HUES64 (cell line): Measurements from ENCODE around the gene RAB25.

ENCODE experiments used
- H3K27ac ChIP-seq: 2 replicates; pipeline ENCODE4 v1.7.0; 2013; ENCODE audit warnings: low read depth, low read length, inconsistent platforms
- H3K27me3 ChIP-seq: 2 replicates; pipeline ENCODE4 v1.6.1; 2013; ENCODE audit warnings: mild to moderate bottlenecking, low read length; ENCODE audit not compliant: insufficient read depth
- H3K36me3 ChIP-seq: 2 replicates; pipeline ENCODE4 v1.6.1; 2013; ENCODE audit warnings: mild to moderate bottlenecking, low read length; ENCODE audit not compliant: insufficient read depth
- H3K4me1 ChIP-seq: 2 replicates; pipeline ENCODE4 v1.6.1; 2013; ENCODE audit warnings: mild to moderate bottlenecking, low read length, moderate library complexity; ENCODE audit not compliant: insufficient read depth
- H3K4me3 ChIP-seq: 2 replicates; pipeline ENCODE4 v1.5.1; 2013; ENCODE audit warnings: mild to moderate bottlenecking, low read length, moderate library complexity
- H3K9ac ChIP-seq: 2 replicates; pipeline ENCODE4 v1.6.1; 2013; ENCODE audit warnings: mild to moderate bottlenecking, low read depth, low read length
- H3K9me3 ChIP-seq: 2 replicates; pipeline ENCODE4 v1.6.1; 2013; ENCODE audit warnings: low read depth, low read length; ENCODE audit not compliant: insufficient read depth
- WGBS: fragments of 150-250, 120-280 bp; methylation state at CpG from one replicate; pipeline ENCODE4 v1.1.7; 2013; ENCODE audit warnings: missing lambda C conversion rate; 5-methylcytosine and 5-hydroxymethylcytosine counted together

Gene RAB25

DNA sequence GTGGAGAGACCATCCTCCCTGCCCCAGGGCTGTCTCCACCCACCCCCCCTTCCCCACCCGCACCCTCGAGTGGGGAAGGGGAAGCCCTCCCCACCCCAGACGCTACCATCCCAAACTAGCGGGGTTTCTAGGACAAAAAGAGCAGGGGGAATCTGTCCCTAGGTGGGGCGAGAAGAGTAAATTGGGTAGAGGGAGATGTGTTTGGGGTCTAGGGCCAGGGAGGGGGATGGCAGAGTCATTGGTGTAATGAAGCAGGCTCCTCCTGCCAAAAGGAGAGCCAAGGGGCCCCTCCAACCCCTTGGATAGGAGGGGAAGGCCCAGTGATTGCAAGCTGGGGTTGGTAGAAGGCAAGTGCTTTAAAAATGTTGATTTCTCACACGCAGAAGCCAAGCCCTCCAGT lies 11.3 kb downstream of the RAB25 start:
- Histone ChIP-seq H3K4me3 (no peak overlapping the region), H3K27me3 (no peaks in the 10 kb centered on the region), H3K9me3 (no peaks in the 10 kb centered on the region), H3K36me3 (peaks cover 36% of the 10 kb centered on the region), H3K27ac (no peak overlapping the region), H3K9ac (no peak overlapping the region), H3K4me1 (peaks cover 50% of the 10 kb centered on the region)
- 73% methylated on average over 3 of the region's 6 CpGs for WGBS

DNA sequence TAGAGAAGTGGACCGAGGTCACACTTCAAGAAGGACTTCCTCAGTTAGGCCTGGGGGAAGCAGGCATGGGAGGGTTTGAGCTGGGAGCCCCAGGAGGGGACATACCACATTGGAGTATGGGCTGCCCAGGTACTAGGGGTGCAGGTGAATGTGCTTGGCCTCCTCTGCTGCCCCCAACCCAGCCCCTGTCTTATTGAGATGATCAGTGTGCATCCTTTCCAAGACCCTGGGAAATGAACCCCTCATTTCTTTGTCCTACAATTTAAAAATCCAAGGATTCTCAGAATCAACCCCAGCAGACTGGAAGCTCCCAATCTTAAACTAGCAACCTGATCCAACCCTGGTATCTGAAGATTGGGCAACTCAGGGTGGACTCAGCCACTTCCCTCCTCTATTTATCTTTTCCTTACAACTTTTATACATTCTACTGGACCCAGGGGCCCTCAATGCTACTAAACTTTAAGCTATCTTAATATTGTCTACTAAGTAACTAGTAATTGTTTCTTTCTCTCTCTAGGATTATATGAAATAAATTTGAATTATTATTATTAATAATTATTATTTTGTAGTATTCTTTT lies 12.2 kb downstream of the RAB25 start:
- no peak overlapping the region for H3K27ac ChIP-seq
- peaks cover 39% of the 10 kb centered on the region for H3K36me3 ChIP-seq
- no peak overlapping the region for H3K4me3 ChIP-seq
- H3K9ac ChIP-seq = no peak overlapping the region; the same call in 1 of the 2 replicates
- H3K9me3 ChIP-seq = no peaks in the 10 kb centered on the region
- peaks cover 60% of the 10 kb centered on the region for H3K4me1 ChIP-seq
- 3% methylated on average over 1 of the region's 1 CpG for WGBS
- H3K27me3 ChIP-seq = no peaks in the 10 kb centered on the region

DNA sequence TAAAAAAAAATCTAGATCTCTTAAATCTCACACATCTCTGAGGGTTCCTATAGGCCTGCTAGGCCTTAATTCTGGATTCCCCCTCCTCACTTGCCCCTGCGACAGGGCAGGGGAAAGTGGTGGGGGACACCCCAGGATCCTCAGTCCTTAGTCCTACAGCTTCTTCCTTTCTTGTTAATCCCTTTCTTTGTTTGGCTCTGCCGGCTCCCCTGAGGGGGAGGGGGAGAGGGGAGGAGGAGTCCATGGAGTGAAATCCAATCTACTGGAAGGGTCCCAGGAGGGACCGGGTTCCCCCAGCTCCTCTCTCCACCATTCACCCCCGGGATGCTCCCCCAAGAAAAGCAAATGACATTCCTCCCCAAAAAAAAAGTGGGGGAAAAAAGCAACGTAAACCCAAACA lies 12.8 kb downstream of the RAB25 start:
- Histone ChIP-seq H3K9ac (no peak overlapping the region), H3K4me1 (peaks cover 65% of the 10 kb centered on the region), H3K27me3 (no peaks in the 10 kb centered on the region), H3K27ac (no peak overlapping the region), H3K9me3 (no peaks in the 10 kb centered on the region), H3K4me3 (no peak overlapping the region), H3K36me3 (peaks cover 42% of the 10 kb centered on the region)
- WGBS = 5% methylated on average over 3 of the region's 5 CpGs

DNA sequence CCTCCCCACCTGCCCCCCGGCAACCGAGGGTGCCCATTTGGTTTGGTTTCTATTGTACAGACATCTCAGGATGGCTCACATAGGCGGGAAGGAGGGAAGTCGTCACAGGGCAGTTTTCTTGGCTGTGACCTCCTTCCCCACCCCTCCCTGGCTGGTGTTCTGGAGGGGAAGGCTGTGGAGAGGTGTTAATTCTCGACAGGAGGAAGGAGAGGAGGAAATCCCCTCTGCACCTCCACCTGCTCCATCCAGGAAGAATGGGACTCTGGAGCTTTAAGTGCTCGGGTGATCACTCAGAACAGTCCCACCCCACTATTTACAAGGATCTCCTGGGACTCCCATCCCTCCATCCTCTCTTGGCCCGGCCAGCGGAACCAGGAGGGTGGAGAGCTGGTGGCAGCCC lies 13.7 kb downstream of the RAB25 start:
- no peak overlapping the region for H3K9ac ChIP-seq
- WGBS = 57% methylated on average over 2 of the region's 8 CpGs
- H3K36me3 ChIP-seq = peaks cover 44% of the 10 kb centered on the region
- no peaks in the 10 kb centered on the region for H3K27me3 ChIP-seq
- H3K4me3 ChIP-seq = no peak overlapping the region
- H3K4me1 ChIP-seq = peaks cover 71% of the 10 kb centered on the region
- no peaks in the 10 kb centered on the region for H3K9me3 ChIP-seq
- peak overlapping the region; percentile 75 for H3K27ac ChIP-seq

DNA sequence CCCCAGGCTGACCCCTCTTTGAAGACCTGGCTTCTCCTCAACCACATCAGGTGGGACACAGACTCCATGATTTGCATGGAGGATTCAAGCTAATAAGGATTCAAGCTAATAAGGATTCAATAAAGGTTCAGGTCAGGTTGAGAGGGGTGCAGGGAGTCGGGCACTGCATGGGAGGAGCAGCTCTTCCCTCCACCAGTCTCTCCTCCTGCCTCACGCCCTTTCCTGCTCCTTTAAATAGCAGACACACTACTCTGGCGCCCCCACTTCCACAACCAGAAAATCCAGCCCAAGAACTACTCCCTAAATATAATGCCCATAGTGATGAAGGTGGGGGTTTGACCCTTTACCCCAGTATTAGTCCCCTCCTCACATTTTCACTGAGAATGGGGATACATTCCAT lies 14.2 kb downstream of the RAB25 start:
- Histone ChIP-seq H3K9ac (no peak overlapping the region), H3K4me3 (no peak overlapping the region; the same call in 1 of the 2 replicates), H3K36me3 (peaks cover 40% of the 10 kb centered on the region), H3K27me3 (no peaks in the 10 kb centered on the region), H3K9me3 (no peaks in the 10 kb centered on the region), H3K4me1 (peaks cover 74% of the 10 kb centered on the region), H3K27ac (peak overlapping the region; percentile 75)
- WGBS = 30% methylated on average over 2 of the region's 3 CpGs

DNA sequence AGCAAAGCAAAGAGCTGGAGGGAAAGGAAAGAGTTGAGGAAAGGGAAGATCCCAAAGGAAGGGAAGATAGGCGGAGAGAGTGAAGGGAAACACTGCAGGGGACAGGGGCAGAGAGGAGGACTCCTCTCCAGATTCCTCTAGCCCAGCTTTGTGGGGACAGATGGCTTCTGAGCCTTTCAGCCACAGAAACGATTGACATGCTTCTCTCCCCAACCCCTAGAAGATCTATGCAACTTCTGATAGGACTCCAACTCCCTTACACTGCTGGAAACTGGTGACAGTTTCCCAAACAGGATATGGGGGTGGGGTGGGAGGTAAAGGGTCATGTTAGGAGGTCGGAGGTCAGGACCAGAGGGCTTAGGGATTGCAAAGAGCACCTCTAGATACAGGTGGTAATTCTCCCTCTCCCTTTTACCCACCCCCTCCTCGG lies 14.8 kb downstream of the RAB25 start:
- H3K4me1 ChIP-seq = peaks cover 74% of the 10 kb centered on the region
- H3K9me3 ChIP-seq = no peaks in the 10 kb centered on the region
- peaks cover 38% of the 10 kb centered on the region for H3K36me3 ChIP-seq
- no peaks in the 10 kb centered on the region for H3K27me3 ChIP-seq
- H3K4me3 ChIP-seq = no peak overlapping the region
- H3K27ac ChIP-seq = peak overlapping the region; percentile 21; the same call in 1 of the 2 replicates
- 39% methylated on average over 3 of the region's 4 CpGs for WGBS
- no peak overlapping the region for H3K9ac ChIP-seq

DNA sequence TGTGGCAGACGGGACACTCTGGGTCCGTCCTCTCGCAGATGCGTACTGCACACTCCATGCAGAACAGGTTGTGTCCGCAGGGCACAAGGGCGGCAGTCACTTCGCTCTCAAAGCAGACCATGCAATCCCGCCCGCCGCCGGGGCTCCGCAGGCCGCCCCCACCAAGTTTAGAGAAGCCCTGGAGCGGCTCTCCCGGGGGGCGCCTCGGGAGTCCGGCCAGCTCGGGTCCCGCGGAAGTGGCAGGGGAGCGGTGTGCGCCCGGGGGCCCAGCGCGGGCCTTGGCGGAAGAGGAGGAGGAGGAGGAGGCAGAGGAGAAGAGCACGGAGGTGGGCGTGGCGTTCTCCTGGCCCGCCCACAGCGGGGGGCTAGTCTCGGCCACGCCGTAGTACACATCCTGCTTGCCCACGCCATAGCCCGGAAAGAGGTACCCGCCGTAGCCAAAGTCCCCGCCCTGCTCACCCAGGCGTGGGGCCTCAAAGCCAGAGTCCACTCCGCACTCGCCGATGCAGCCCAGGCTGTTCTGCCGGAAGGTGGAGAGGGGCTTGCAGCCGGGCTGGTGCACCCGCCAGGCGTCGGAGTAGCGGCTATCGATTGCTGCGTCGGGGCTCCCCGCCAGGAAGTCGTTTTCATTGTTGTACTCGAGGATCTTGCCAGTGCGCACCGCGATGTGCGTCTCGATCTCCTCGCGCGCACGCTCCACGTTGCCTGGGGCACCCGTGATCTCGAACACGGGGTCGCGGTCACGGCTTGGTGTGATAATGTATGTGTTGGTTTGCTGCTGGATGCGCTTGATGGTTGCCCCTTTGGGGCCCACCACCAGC lies 15.9 kb downstream of the RAB25 start:
- Histone ChIP-seq H3K27me3 (no peaks in the 10 kb centered on the region), H3K36me3 (peaks cover 37% of the 10 kb centered on the region), H3K4me1 (peaks cover 72% of the 10 kb centered on the region), H3K27ac (peak overlapping the region; percentile 29), H3K4me3 (peak overlapping the region; percentile 6), H3K9ac (peak overlapping the region; percentile 51; the same call in 1 of the 2 replicates), H3K9me3 (no peaks in the 10 kb centered on the region)
- WGBS = 39% methylated on average over 73 of the region's 73 CpGs

DNA sequence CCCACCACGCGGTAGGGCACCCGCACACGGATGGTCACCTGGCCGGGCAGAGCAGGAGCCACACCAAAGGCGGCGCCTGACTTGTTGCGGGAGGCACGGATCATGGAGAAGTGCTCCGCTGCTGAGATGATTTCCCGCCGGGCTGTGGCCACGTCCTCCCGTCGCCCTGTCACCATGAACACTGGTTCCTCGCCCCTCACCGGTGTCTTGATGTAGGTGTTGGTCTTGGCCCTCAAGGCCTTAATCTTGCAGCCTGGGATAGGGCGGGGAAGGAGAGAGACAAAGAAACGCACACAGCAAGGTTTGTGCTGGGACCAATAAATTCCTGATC lies 16.4 kb downstream of the RAB25 start:
- Histone ChIP-seq H3K36me3 (peaks cover 35% of the 10 kb centered on the region), H3K4me1 (peaks cover 70% of the 10 kb centered on the region), H3K27me3 (no peaks in the 10 kb centered on the region), H3K27ac (peak overlapping the region; percentile 29), H3K4me3 (peak overlapping the region; percentile 6), H3K9me3 (no peaks in the 10 kb centered on the region), H3K9ac (peak overlapping the region; percentile 51; the same call in 1 of the 2 replicates)
- WGBS = 72% methylated on average over 19 of the region's 19 CpGs

DNA sequence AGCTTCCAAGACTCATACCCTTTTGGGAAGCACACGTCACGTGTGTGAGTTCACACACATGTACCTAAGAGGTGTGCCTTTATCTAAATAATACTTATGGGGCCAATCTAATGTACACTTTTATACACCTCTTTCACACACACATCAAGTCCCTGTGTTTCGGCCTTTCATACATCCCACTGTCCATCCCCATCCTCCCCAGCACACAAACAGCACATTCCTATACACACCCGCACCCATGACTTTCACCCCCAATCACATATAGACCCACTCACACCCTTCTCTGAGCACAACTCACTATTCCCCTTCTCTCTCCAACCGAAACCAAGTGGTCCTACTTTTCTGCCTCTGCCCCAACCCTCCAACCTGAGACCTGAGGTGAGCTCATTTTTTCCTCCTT lies 17.8 kb downstream of the RAB25 start:
- peak overlapping the region; percentile 29; the same call in 1 of the 2 replicates for H3K4me3 ChIP-seq

DNA sequence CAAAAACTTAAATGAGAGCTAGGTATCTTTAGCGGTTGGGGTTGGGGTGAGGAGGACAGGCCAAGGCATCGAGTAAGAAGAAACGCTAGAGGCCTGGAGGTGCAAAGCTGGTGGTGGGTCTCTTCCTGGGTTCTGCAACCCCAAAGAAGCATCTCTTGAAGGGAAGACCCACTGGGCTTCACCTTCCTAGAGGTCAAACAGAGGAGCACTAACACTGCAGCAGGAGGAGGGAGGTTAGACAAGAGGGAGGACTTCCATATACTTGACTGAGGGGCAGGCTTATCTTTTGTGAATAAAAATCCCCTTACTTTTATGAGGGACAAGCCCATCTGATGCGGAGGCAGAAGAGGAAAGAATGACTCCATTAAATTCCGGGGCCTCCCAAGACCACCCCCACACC lies 18.8 kb downstream of the RAB25 start:
- 65% methylated on average over 5 of the region's 5 CpGs for WGBS
- Histone ChIP-seq H3K27me3 (no peaks in the 10 kb centered on the region), H3K36me3 (peaks cover 28% of the 10 kb centered on the region), H3K4me3 (peak overlapping the region; percentile 97), H3K9ac (no peak overlapping the region; the same call in 1 of the 2 replicates), H3K9me3 (no peaks in the 10 kb centered on the region), H3K27ac (no peak overlapping the region), H3K4me1 (peaks cover 54% of the 10 kb centered on the region)

More for the DNA sequence above, 17.8 kb downstream of the RAB25 start:
- H3K4me1 ChIP-seq = peaks cover 57% of the 10 kb centered on the region
- H3K9me3 ChIP-seq = no peaks in the 10 kb centered on the region
- H3K27ac ChIP-seq = no peak overlapping the region
- WGBS = 79% methylated on average over 5 of the region's 5 CpGs
- H3K9ac ChIP-seq = no peak overlapping the region
- no peaks in the 10 kb centered on the region for H3K27me3 ChIP-seq
- peaks cover 30% of the 10 kb centered on the region for H3K36me3 ChIP-seq

DNA sequence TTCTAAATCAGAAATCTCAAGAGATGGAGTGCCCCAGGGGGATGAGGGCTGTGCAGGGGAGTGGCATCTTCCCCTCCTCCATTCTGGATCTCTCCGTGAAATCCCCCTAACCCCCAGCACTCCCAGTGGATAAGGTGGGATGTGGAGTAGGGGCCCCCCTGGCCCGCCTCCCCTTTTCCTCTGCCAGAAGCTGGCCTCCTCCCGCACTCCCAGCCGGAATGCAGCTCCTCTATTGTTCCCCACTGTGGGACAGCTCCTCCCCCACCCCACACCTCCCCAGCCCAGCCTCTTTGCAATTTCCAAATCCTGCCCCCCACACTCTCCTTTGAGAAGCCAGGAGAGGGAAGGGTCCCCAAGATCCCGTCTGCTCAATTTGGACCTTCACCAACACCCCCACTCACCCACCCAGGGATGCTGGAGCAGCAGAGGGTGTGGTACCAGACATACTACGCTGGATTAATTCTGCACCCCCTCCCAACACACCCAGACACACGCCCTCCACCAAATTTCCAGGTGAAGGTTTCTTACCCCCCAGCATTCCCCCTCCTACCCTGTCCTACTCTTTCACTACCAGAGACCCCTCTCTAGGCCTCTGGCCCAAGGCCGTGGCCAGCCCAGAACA lies 19.4 kb downstream of the RAB25 start:
- H3K9me3 ChIP-seq = no peaks in the 10 kb centered on the region
- H3K36me3 ChIP-seq = peaks cover 24% of the 10 kb centered on the region
- peak overlapping the region; percentile 97 for H3K27ac ChIP-seq
- peak overlapping the region; percentile 93 for H3K9ac ChIP-seq
- H3K4me3 ChIP-seq = peak overlapping the region; percentile 97
- H3K27me3 ChIP-seq = no peaks in the 10 kb centered on the region
- WGBS = under 1% methylated on average over 7 of the region's 8 CpGs
- peaks cover 51% of the 10 kb centered on the region for H3K4me1 ChIP-seq
